HEK293 (cell line): ENCODE measurements around the gene KIF19.

ENCODE experiments used
- CTCF ChIA-PET: fragments of 350-600 bp; formaldehyde crosslinking; extraction: SDS; loops from one replicate; lab custom pipeline; 2021; ENCODE audit warnings: antibody characterized with exemption; lab: Yijun Ruan, JAX
- POLR2A ChIA-PET: fragments of 300-600 bp; formaldehyde crosslinking; extraction: SDS; loops from one replicate; lab custom pipeline; 2020; ENCODE audit warnings: antibody characterized with exemption, inconsistent platforms; lab: Yijun Ruan, JAX
- H3K27ac ChIP-seq: fragments of 200-500 bp; sonication (Bioruptor generic); 2 replicates; pipeline ENCODE4 v1.5.1; 2014; ENCODE audit warnings: low read depth, low read length, control low read depth, inconsistent platforms; ENCODE audit errors: extremely low read depth
- H3K36me3 ChIP-seq, 2 experiments: fragments of 200-500 bp in 1 of 2; sonication (Bioruptor generic) in 1 of 2; 1 replicate in 1 of 2; 2 replicates in 1 of 2; pipeline ENCODE4 v1.5.1; 2014 to 2017; ENCODE audit warnings: inconsistent platforms in 2 of 2, low read length in 2 of 2; ENCODE audit not compliant: control insufficient read depth in 2 of 2, insufficient read depth in 1 of 2
- H3K4me1 ChIP-seq: fragments of 200-500 bp; sonication (Bioruptor generic); 2 replicates; pipeline ENCODE4 v1.5.1; 2014; ENCODE audit warnings: mild to moderate bottlenecking, low read length, inconsistent platforms; ENCODE audit not compliant: control insufficient read depth, insufficient read depth
- H3K4me3 ChIP-seq: 2 replicates; pipeline ENCODE4 v1.5.1; 2011; ENCODE audit warnings: low read depth, mild to moderate bottlenecking, control low read depth, low read length, moderate library complexity
- H3K9me3 ChIP-seq: fragments of 200-500 bp; sonication (Bioruptor generic); 2 replicates; pipeline ENCODE4 v1.5.1; 2014; ENCODE audit warnings: low read depth, low read length, inconsistent platforms; ENCODE audit not compliant: control insufficient read depth, insufficient read depth
- INSM2 ChIP-seq: fragments of 450-650 bp; formaldehyde crosslinking; IDR thresholded peaks from 2 replicates; pipeline ENCODE4 v1.5.1; 2016; ENCODE audit warnings: missing biosample characterization, missing genetic modification characterization
- SALL2 ChIP-seq: fragments of 450-650 bp; formaldehyde crosslinking; IDR thresholded peaks from 2 replicates; pipeline ENCODE4 v1.5.0; 2017; ENCODE audit warnings: missing biosample characterization, mild to moderate bottlenecking, missing genetic modification characterization, borderline replicate concordance
- SETDB1 ChIP-seq: IDR thresholded peaks from one replicate; pipeline ENCODE4 v1.6.1; 2017; ENCODE audit warnings: mild to moderate bottlenecking, low read length, moderate library complexity, mixed read lengths; ENCODE audit not compliant: insufficient read length
- ZFP3 ChIP-seq: fragments of 450-650 bp; formaldehyde crosslinking; IDR thresholded peaks from 2 replicates; pipeline ENCODE4 v1.5.1; 2016; ENCODE audit warnings: low read depth, missing biosample characterization, missing genetic modification characterization
- ZNF184 ChIP-seq: fragments of 450-650 bp; IDR thresholded peaks from 2 replicates; pipeline ENCODE4 v1.5.1; 2018; ENCODE audit warnings: missing biosample characterization, mild to moderate bottlenecking, missing genetic modification characterization
- ZNF23 ChIP-seq: fragments of 450-650 bp; formaldehyde crosslinking; IDR thresholded peaks from 2 replicates; pipeline ENCODE4 v1.5.1; 2016; ENCODE audit warnings: missing biosample characterization, missing genetic modification characterization, borderline replicate concordance
- ZNF26 ChIP-seq: fragments of 450-650 bp; formaldehyde crosslinking; IDR thresholded peaks from 2 replicates; pipeline ENCODE4 v1.5.1; 2016; ENCODE audit warnings: missing biosample characterization, missing genetic modification characterization
- ZNF398 ChIP-seq: fragments of 450-650 bp; formaldehyde crosslinking; IDR thresholded peaks from 2 replicates; pipeline ENCODE4 v1.5.1; 2017; ENCODE audit warnings: missing biosample characterization, missing genetic modification characterization
- ZNF518A ChIP-seq: fragments of 450-650 bp; formaldehyde crosslinking; conservative IDR thresholded peaks from 2 replicates; pipeline ENCODE4 v1.5.1; 2016; ENCODE audit warnings: low read depth, missing biosample characterization, missing genetic modification characterization
- ZNF555 ChIP-seq: fragments of 450-650 bp; formaldehyde crosslinking; conservative IDR thresholded peaks from 2 replicates; pipeline ENCODE4 v1.5.1; 2017; ENCODE audit warnings: missing biosample characterization, mild to moderate bottlenecking, missing genetic modification characterization, inconsistent platforms
- ZNF558 ChIP-seq: fragments of 450-650 bp; formaldehyde crosslinking; IDR thresholded peaks from 2 replicates; pipeline ENCODE4 v1.5.1; 2016; ENCODE audit warnings: missing biosample characterization, missing genetic modification characterization
- ZNF561 ChIP-seq: fragments of 450-650 bp; IDR thresholded peaks from 2 replicates; pipeline ENCODE4 v1.5.1; 2018; ENCODE audit warnings: missing biosample characterization, missing genetic modification characterization, borderline replicate concordance
- ZNF701 ChIP-seq: fragments of 450-650 bp; formaldehyde crosslinking; IDR thresholded peaks from 2 replicates; pipeline ENCODE4 v1.5.1; 2016; ENCODE audit warnings: missing biosample characterization, missing genetic modification characterization
- ZSCAN30 ChIP-seq: fragments of 450-650 bp; IDR thresholded peaks from 2 replicates; pipeline ENCODE4 v1.5.1; 2018; ENCODE audit warnings: missing biosample characterization, mild to moderate bottlenecking, missing genetic modification characterization, moderate library complexity

The KIF19 gene, protein sequence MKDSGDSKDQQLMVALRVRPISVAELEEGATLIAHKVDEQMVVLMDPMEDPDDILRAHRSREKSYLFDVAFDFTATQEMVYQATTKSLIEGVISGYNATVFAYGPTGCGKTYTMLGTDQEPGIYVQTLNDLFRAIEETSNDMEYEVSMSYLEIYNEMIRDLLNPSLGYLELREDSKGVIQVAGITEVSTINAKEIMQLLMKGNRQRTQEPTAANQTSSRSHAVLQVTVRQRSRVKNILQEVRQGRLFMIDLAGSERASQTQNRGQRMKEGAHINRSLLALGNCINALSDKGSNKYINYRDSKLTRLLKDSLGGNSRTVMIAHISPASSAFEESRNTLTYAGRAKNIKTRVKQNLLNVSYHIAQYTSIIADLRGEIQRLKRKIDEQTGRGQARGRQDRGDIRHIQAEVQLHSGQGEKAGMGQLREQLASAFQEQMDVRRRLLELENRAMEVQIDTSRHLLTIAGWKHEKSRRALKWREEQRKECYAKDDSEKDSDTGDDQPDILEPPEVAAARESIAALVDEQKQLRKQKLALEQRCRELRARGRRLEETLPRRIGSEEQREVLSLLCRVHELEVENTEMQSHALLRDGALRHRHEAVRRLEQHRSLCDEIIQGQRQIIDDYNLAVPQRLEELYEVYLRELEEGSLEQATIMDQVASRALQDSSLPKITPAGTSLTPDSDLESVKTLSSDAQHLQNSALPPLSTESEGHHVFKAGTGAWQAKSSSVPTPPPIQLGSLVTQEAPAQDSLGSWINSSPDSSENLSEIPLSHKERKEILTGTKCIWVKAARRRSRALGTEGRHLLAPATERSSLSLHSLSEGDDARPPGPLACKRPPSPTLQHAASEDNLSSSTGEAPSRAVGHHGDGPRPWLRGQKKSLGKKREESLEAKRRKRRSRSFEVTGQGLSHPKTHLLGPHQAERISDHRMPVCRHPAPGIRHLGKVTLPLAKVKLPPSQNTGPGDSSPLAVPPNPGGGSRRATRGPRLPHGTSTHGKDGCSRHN

GRCh38 chr17:74325743-74326379 is at the start of gene KIF19:
Gene KIF19, plus strand, starts transcription at chr17:74326226. Its CDS starts 124 bp downstream, at chr17:74326350.
- no peaks in the 10 kb centered on the region for H3K36me3 ChIP-seq
- ChIA-PET POLR2A (no interaction called here), CTCF (no interaction called here)
- H3K9me3 ChIP-seq, result no peaks in the 10 kb centered on the region
- no peak within 1 kb of the TSS; the same call in 1 of the 2 replicates for H3K4me3 ChIP-seq
- H3K27ac ChIP-seq, result no peak within 1 kb of the TSS
- TF ChIP-seq ZNF518A (no peak), ZFP3 (tag by site-specific recombination) (no peak), ZSCAN30 (tag by site-specific recombination) (no peak), INSM2 (no peak), ZNF184 (tag by site-specific recombination) (no peak), SETDB1 (no peak), SALL2 (tag by site-specific recombination) (no peak), ZNF555 (tag by site-specific recombination) (no peak), ZNF23 (tag by site-specific recombination) (no peak), ZNF398 (tag by site-specific recombination) (no peak), ZNF26 (tag by site-specific recombination) (no peak), ZNF558 (no peak), ZNF701 (tag by site-specific recombination) (no peak), ZNF561 (no peak)
- H3K4me1 ChIP-seq, result no peaks in the 10 kb centered on the region
